ENCODE data around the gene FGL2. TPM values are rescaled to one million over a fixed set of nuclear protein-coding genes. Genes with fewer than 3 reads are reported as not detected.
"Not testable (repeated sequence)": the region's sequence is repeated elsewhere in the genome, so short reads cannot be mapped to it uniquely, and the experiment has no call there.

The FGL2 gene
- total RNA-seq, 1 experiment from 2014 or later, result not detected

DNA sequence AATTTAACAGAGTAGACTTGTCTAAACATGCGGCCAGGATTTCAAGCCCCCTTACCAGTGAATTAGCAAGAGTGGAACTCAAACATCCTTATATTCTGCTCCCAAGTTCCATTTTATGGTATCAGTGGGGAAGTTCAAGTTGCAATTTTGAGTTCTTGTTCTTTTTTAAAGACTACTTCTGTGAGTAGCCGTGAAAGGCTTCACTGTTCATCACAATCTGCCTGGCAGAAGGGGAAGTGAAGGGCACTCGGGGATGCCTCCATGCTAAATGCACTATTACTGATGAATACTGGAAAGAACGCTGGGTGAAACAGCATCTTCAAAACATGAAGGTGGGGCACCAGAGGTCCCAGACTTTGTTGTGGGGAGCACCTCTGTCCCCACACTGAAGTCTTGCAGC lies 22.4 kb upstream of the FGL2 start:
- in situ Hi-C loops (cut with HindIII; ENCODE audit: low pct_unique_long_range_greater_than_20kb, low sequenced_read_pairs), result no loop called here
- no peak for DNase-seq (ENCODE audit: low read depth, low spot score)

GRCh38 chr7:77219701-77220331 lies 20.2 kb upstream of the FGL2 start:
- DNase-seq (ENCODE audit: low read depth, low spot score); in situ Hi-C loops (cut with HindIII; ENCODE audit: low pct_unique_long_range_greater_than_20kb, low sequenced_read_pairs): not testable (repeated sequence)

- in situ Hi-C loops (cut with HindIII; ENCODE audit: low pct_unique_long_range_greater_than_20kb, low sequenced_read_pairs), result no loop called here
These were observed 18.0 kb upstream of the FGL2 start for GRCh38 chr7:77217474-77218185.

GRCh38 chr7:77216181-77216845 lies 16.7 kb upstream of the FGL2 start:
- in situ Hi-C loops (cut with HindIII; ENCODE audit: low pct_unique_long_range_greater_than_20kb, low sequenced_read_pairs), result no loop called here
- no peak for DNase-seq (ENCODE audit: low read depth, low spot score)

More at GRCh38 chr7:77217474-77218185, 18.0 kb upstream of the FGL2 start:
- no peak for DNase-seq (ENCODE audit: low read depth, low spot score)

GRCh38 chr7:77209479-77210139 lies 10.0 kb upstream of the FGL2 start:
- in situ Hi-C loops (cut with HindIII; ENCODE audit: low pct_unique_long_range_greater_than_20kb, low sequenced_read_pairs), result no loop called here
- DNase-seq (ENCODE audit: low read depth, low spot score), result no peak

GRCh38 chr7:77208416-77208815 lies 8.8 kb upstream of the FGL2 start:
- DNase-seq (ENCODE audit: low read depth, low spot score), result no peak
- in situ Hi-C loops (cut with HindIII; ENCODE audit: low pct_unique_long_range_greater_than_20kb, low sequenced_read_pairs), result no loop called here

DNA sequence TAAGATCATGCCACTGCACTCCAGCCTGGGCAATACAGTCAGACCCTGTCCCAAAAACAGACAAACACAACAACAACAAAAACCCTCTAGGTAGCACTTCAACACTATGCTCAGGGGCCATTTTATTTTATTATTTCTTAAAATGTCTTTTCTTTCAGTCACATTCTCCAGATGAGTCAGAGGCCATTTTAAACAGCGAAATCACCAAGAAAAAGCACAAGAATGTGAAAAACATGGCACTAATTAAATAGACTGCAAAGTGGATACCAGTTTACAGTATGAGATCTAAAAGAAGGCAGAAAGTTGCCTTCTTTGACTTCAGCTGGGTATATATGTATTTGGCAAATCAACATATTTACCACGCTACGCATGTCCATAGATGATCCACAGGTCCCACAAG lies 6.1 kb upstream of the FGL2 start:
- in situ Hi-C loops (cut with HindIII; ENCODE audit: low pct_unique_long_range_greater_than_20kb, low sequenced_read_pairs), result no loop called here

DNA sequence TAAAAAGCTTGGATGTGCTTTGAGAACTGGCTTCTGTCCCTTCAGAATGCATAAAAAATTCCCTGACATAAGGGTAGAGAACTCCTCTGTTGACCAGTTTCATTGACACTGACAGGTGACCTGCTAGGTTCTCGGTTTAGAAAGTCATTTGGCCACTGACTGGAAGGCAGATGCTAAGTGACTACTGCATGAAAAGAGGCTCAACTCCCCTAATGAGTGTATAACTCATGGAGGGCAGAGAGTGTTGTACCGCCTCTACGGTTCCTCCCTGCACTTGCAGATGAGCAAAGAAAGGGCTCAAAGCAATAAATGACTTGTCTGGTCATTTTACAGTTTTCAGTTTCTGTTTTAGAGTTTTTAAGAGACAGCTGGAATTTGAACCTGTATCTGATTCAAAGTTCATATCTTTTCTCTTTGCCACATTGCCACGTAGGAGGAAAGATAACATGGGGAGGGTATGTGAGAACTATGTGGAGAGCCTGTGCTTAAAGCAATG lies 2.9 kb upstream of the FGL2 start:
- DNase-seq (ENCODE audit: low read depth, low spot score), result no peak
- in situ Hi-C loops (cut with HindIII; ENCODE audit: low pct_unique_long_range_greater_than_20kb, low sequenced_read_pairs), result no loop called here

More for the DNA sequence above, 6.1 kb upstream of the FGL2 start:
- no peak for DNase-seq (ENCODE audit: low read depth, low spot score)

GRCh38 chr7:77200542-77200941 lies 923 bp upstream of the FGL2 start:
- no peak for DNase-seq (ENCODE audit: low read depth, low spot score)
- in situ Hi-C loops (cut with HindIII; ENCODE audit: low pct_unique_long_range_greater_than_20kb, low sequenced_read_pairs), result no loop called here

- DNase-seq (ENCODE audit: low read depth, low spot score), result no peak
- in situ Hi-C loops (cut with HindIII; ENCODE audit: low pct_unique_long_range_greater_than_20kb, low sequenced_read_pairs), result no loop called here
These were observed 2.5 kb downstream of the FGL2 start for GRCh38 chr7:77197141-77197540.

DNA sequence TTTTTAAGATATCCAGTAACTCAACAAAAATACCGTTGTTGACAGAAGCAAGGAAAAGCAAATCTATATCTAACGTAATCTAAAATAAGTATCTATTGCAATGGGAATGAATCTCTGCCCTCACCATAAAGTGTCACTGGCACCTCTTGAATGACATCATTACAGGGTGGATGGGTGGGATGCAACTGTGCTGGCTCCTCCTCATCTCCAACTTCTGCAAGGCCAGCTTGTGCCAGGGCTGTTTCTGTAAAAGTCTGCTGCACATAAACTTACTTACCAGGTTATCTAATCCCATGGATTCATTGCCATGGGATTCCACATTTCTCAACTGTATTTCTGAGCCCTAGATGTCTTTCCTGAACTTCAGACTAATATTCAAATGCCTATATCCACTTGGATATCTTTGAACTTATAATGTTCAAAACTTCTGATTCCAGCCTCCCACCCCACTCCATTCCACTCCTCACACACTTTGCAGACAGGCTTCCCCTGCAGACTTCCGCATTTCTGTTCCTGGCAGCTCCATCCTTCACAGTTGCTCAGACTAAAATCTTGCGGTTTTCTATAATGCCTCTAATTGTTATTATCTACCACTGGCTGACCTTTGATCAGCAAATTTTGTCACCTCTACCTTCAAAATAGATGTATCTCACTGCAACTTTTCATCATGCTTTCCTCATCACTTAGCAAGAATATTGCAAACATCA lies 10.7 kb downstream of the FGL2 start:
- in situ Hi-C loops (cut with HindIII; ENCODE audit: low pct_unique_long_range_greater_than_20kb, low sequenced_read_pairs), result no loop called here
- DNase-seq (ENCODE audit: low read depth, low spot score), result no peak

- in situ Hi-C loops (cut with HindIII; ENCODE audit: low pct_unique_long_range_greater_than_20kb, low sequenced_read_pairs), result no loop called here
- DNase-seq (ENCODE audit: low read depth, low spot score), result no peak
These were observed 13.8 kb downstream of the FGL2 start for GRCh38 chr7:77185866-77186265.

GRCh38 chr7:77184990-77185389 lies 14.6 kb downstream of the FGL2 start:
- DNase-seq (ENCODE audit: low read depth, low spot score), result no peak
- in situ Hi-C loops (cut with HindIII; ENCODE audit: low pct_unique_long_range_greater_than_20kb, low sequenced_read_pairs), result no loop called here

DNA sequence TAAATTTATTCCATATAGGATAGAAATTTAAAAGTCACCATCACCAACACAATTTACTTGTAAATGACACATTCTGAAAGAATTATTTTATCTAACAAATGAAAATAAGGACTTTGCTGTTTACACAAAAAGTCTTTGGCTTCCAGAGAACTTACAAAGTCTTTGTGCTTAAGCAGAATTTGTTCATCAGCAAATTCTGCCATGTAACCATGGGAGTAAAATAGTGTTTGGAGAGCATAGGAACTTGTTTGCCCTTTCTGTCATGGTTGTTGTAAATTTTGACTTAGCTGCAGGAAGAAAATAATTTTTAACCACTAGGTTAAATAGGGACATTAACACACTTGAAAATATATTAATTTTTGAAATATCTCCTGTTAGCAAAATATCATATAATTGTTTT lies 15.2 kb downstream of the FGL2 start:
- in situ Hi-C loops (cut with HindIII; ENCODE audit: low pct_unique_long_range_greater_than_20kb, low sequenced_read_pairs), result no loop called here
- no peak for DNase-seq (ENCODE audit: low read depth, low spot score)

DNA sequence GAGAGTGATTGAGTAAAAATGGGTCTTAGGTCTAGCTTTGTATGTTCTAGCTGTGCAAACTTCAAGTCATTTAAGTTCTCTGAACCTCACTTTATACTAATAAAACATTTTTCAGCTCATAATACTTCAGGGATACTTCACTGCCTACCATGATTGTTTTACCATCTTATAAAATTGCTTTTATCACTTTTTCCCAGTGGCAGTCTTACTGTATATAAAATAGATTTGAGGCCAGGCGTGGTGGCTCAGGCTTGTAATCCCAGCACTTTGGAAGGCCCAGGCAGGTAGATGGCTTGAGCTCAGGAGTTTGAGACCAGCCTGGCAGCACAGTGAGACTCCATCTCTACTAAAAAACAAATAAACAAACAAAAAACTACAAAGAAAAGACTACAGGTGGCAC lies 17.4 kb downstream of the FGL2 start:
- in situ Hi-C loops (cut with HindIII; ENCODE audit: low pct_unique_long_range_greater_than_20kb, low sequenced_read_pairs), result no loop called here
- no peak for DNase-seq (ENCODE audit: low read depth, low spot score)

- DNase-seq (ENCODE audit: low read depth, low spot score), result no peak
- in situ Hi-C loops (cut with HindIII; ENCODE audit: low pct_unique_long_range_greater_than_20kb, low sequenced_read_pairs), result no loop called here
These were observed 17.9 kb downstream of the FGL2 start for GRCh38 chr7:77181734-77182133.

DNA sequence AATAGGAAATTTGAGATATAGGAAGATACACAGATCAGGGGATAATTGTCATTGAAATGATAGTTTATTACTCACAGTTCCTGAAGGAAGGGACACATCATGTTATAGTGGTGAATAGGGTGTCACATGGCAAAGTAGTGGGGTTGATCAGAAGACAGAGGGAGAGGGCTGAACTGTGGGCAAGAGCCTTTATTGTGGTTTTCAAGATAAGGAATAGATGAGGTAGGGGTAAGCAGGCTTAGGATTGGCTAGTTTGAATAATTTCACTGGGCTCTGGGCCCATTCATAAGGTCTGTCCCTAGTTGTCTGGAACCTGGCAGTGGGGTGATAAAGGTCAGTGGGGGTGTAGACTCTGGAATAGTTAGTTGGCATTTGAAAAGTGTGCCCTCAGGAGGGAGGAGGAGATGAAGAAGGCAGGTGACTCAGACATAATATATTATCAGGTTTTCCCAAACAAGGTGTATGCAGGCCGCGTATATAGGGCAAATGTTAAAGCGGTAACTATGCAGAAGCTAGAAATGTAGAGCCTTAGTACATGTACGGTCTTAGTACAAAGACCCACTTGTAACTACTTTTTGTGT lies 18.5 kb downstream of the FGL2 start:
- in situ Hi-C loops (cut with HindIII; ENCODE audit: low pct_unique_long_range_greater_than_20kb, low sequenced_read_pairs), result no loop called here
- no peak for DNase-seq (ENCODE audit: low read depth, low spot score)
